Mesenchymal stem cell (in vitro differentiated cells and primary cell): Measurements from ENCODE around the gene SKAP1.
"Not testable (repeated sequence)": the region's sequence is repeated elsewhere in the genome, so short reads cannot be mapped to it uniquely, and the experiment has no call there.

ENCODE experiments used
- DNase-seq: peaks from one replicate; pipeline ENCODE4 v3.0.0-alpha.2; 2013
- H2AFZ ChIP-seq: one replicate; pipeline ENCODE4 v1.6.1; 2013; ENCODE audit warnings: low read depth, mild to moderate bottlenecking, control low read depth, inconsistent platforms, low read length, moderate library complexity
- H2AK5ac ChIP-seq: 2 replicates; pipeline ENCODE4 v1.6.1; 2013; ENCODE audit warnings: low read length, moderate library complexity, mild to moderate bottlenecking, inconsistent platforms; ENCODE audit not compliant: severe bottlenecking
- H2BK120ac ChIP-seq: one replicate; pipeline ENCODE4 v1.6.1; 2013; ENCODE audit warnings: low read depth, mild to moderate bottlenecking, inconsistent platforms, low read length, moderate library complexity
- H2BK12ac ChIP-seq, 2 experiments: one replicate each; pipeline ENCODE4 v1.6.1; 2013; ENCODE audit warnings: inconsistent platforms in 2 of 2, low read length in 2 of 2, mild to moderate bottlenecking in 2 of 2, moderate library complexity in 2 of 2, control low read depth in 1 of 2
- H2BK15ac ChIP-seq: one replicate; pipeline ENCODE4 v1.6.1; 2013; ENCODE audit warnings: mild to moderate bottlenecking, low read depth, inconsistent platforms; ENCODE audit not compliant: poor library complexity, severe bottlenecking
- H2BK5ac ChIP-seq: 2 replicates; pipeline ENCODE4 v1.6.1; 2013; ENCODE audit warnings: low read depth, mild to moderate bottlenecking, low read length, control low read depth, inconsistent platforms; ENCODE audit not compliant: poor library complexity, severe bottlenecking
- H3K14ac ChIP-seq, 2 experiments: one replicate each; pipeline ENCODE4 v1.6.1; 2013; ENCODE audit warnings: inconsistent platforms in 2 of 2, low read length in 2 of 2, control low read depth in 1 of 2, mild to moderate bottlenecking in 1 of 2, moderate library complexity in 1 of 2
- H3K18ac ChIP-seq, 2 experiments: one replicate each; pipeline ENCODE4 v1.6.1; 2013; ENCODE audit warnings: inconsistent platforms in 2 of 2, low read length in 2 of 2, control low read depth in 1 of 2, low read depth in 1 of 2, mild to moderate bottlenecking in 1 of 2
- H3K23ac ChIP-seq, 2 experiments: one replicate each; pipeline ENCODE4 v1.6.1; 2013; ENCODE audit warnings: inconsistent platforms in 2 of 2, low read length in 2 of 2, mild to moderate bottlenecking in 2 of 2, moderate library complexity in 2 of 2, control low read depth in 1 of 2
- H3K27ac ChIP-seq: 2 replicates; pipeline ENCODE4 v1.5.1; 2013; ENCODE audit warnings: mild to moderate bottlenecking, moderate library complexity, low read length, control low read depth, inconsistent platforms; ENCODE audit not compliant: poor library complexity, severe bottlenecking
- H3K27me3 ChIP-seq, 2 experiments: 2 replicates each; pipeline versions ENCODE4 v1.6.1 to v1.7.0; 2013; ENCODE audit warnings: low read length in 2 of 2, mild to moderate bottlenecking in 2 of 2, moderate library complexity in 2 of 2, control low read depth in 1 of 2, inconsistent platforms in 1 of 2; ENCODE audit not compliant: control insufficient read depth in 1 of 2, insufficient read depth in 1 of 2
- H3K36me3 ChIP-seq, 2 experiments: 2 replicates each; pipeline versions ENCODE4 v1.6.1 to v1.7.0; 2013; ENCODE audit warnings: low read length in 2 of 2, control low read depth in 1 of 2, inconsistent platforms in 1 of 2, low read depth in 1 of 2, mild to moderate bottlenecking in 1 of 2; ENCODE audit not compliant: insufficient read depth in 2 of 2, control insufficient read depth in 1 of 2
- H3K4ac ChIP-seq, 2 experiments: one replicate each; pipeline ENCODE4 v1.6.1; 2013; ENCODE audit warnings: inconsistent platforms in 2 of 2, low read length in 2 of 2, mild to moderate bottlenecking in 2 of 2, moderate library complexity in 2 of 2, control low read depth in 1 of 2, low read depth in 1 of 2
- H3K4me1 ChIP-seq: 2 replicates; pipeline ENCODE4 v1.6.1; 2013; ENCODE audit warnings: low read depth, low read length, control low read depth; ENCODE audit not compliant: control insufficient read depth, insufficient read depth
- H3K4me2 ChIP-seq: 2 replicates; pipeline ENCODE4 v1.6.1; 2013; ENCODE audit warnings: low read length, mild to moderate bottlenecking, inconsistent platforms; ENCODE audit not compliant: poor library complexity, severe bottlenecking
- H3K4me3 ChIP-seq, 2 experiments: 2 replicates each; pipeline versions ENCODE4 v1.5.1 to v1.7.0; 2013; ENCODE audit warnings: low read length in 2 of 2, mild to moderate bottlenecking in 2 of 2, control low read depth in 1 of 2, low read depth in 1 of 2; ENCODE audit not compliant: insufficient read depth in 1 of 2
- H3K79me1 ChIP-seq: replicated peaks from 2 replicates; pipeline ENCODE4 v1.6.1; 2013; ENCODE audit warnings: mild to moderate bottlenecking, control low read depth, low read length, inconsistent platforms; ENCODE audit not compliant: poor library complexity, severe bottlenecking
- H3K9ac ChIP-seq: 2 replicates; pipeline ENCODE4 v1.7.0; 2013; ENCODE audit warnings: mild to moderate bottlenecking, low read length, moderate library complexity
- H3K9me3 ChIP-seq: 2 replicates; pipeline ENCODE4 v1.7.0; 2013; ENCODE audit warnings: mild to moderate bottlenecking, low read length; ENCODE audit not compliant: control insufficient read depth
- H4K8ac ChIP-seq: one replicate; pipeline ENCODE4 v1.6.1; 2013; ENCODE audit warnings: inconsistent platforms, mild to moderate bottlenecking, low read length, moderate library complexity
- H4K91ac ChIP-seq: one replicate; pipeline ENCODE4 v1.6.1; 2013; ENCODE audit warnings: mild to moderate bottlenecking, low read length, inconsistent platforms
- WGBS: methylation state at CpG from one replicate; pipeline ENCODE4 v1.1.7; 2013; ENCODE audit warnings: mixed read lengths; 5-methylcytosine and 5-hydroxymethylcytosine counted together

The SKAP1 gene

DNA sequence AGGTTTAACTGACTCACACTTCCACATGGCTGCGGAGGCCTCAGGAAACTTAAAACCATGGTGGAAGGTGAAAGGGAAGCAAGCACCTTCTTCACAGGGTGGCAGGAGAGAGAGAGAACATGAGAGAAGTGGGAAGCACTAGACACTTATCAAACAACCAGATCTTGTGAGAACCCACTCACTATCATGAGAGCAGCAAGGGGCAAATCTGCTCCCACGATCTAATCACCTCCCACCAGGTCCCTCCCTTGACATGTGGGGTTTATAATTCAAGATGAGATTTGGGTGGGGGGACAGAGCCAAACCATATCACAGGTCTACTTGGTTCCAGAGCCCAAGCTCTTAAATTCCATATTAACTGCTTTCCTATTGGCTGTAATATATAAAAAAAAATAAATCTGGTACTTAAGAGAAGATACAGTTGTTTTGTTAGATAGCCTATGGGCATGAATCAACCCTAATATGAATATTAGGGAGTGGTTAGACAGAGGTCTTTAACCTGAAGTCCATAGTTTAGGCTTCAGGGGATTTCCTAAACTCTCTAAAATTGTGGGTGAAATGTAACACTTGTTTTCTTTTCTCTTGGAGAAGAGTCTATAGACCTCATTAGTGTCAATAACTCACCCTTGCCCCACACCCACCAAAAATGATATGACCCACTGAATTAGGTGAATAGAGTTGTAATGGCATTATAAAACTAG lies 56.7 kb downstream of the SKAP1 start:
- Histone ChIP-seq H3K18ac (no peak overlapping the region), H2BK12ac (no peak overlapping the region), H3K79me1 (no peaks in the 10 kb centered on the region), H3K9me3 (no peaks in the 10 kb centered on the region), H2AK5ac (no peak overlapping the region), H3K4ac (no peak overlapping the region), H3K4me1 (no peaks in the 10 kb centered on the region), H3K27ac (no peak overlapping the region), H4K91ac (no peak overlapping the region), H2AFZ (no peak overlapping the region), H2BK5ac (no peak overlapping the region), H3K23ac (no peak overlapping the region), H3K14ac (no peak overlapping the region), H3K4me2 (no peak overlapping the region), H3K36me3 (no peaks in the 10 kb centered on the region), H3K4me3 (no peak overlapping the region), H3K27me3 (peaks cover 9 to 29% of the 10 kb centered on the region in 2 experiments), H2BK120ac (no peak overlapping the region), H4K8ac (no peak overlapping the region), H3K9ac (no peak overlapping the region), H2BK15ac (no peak overlapping the region)
- no peak for DNase-seq
- WGBS = no CpG with 5 or more reads among the region's 2 CpGs

DNA sequence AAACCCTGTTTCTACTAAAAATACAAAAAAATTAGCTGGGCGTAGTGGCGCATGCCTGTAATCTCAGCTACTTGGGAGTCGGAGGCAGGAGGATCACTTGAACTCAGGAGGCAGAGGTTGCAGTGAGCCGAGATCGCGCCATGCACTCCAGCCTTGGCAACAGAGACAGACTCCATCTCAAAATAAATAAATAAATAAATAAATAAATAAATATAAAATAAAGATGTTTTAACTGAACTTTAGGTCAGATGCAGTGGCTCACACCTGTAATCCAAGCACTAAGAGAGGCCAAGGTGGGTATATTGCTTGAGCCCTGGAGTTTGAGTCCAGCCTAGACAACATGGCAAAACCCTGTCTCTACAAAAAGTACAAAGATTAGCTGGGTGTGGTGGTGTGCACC lies 61.0 kb downstream of the SKAP1 start:
- not testable (repeated sequence) for DNase-seq, H3K9me3 ChIP-seq, H3K23ac ChIP-seq, H3K18ac ChIP-seq, H3K9ac ChIP-seq, H3K36me3 ChIP-seq, H2BK120ac ChIP-seq, H3K4me2 ChIP-seq, H3K4ac ChIP-seq, H2BK12ac ChIP-seq, H2BK5ac ChIP-seq, H4K8ac ChIP-seq, H3K14ac ChIP-seq, H3K79me1 ChIP-seq, H2BK15ac ChIP-seq, H4K91ac ChIP-seq, H3K4me1 ChIP-seq, H3K4me3 ChIP-seq, H2AK5ac ChIP-seq, H2AFZ ChIP-seq, H3K27ac ChIP-seq
- 100% methylated on average over 3 of the region's 6 CpGs for WGBS
- peaks cover 17 to 18% of the 10 kb centered on the region in 2 experiments for H3K27me3 ChIP-seq

DNA sequence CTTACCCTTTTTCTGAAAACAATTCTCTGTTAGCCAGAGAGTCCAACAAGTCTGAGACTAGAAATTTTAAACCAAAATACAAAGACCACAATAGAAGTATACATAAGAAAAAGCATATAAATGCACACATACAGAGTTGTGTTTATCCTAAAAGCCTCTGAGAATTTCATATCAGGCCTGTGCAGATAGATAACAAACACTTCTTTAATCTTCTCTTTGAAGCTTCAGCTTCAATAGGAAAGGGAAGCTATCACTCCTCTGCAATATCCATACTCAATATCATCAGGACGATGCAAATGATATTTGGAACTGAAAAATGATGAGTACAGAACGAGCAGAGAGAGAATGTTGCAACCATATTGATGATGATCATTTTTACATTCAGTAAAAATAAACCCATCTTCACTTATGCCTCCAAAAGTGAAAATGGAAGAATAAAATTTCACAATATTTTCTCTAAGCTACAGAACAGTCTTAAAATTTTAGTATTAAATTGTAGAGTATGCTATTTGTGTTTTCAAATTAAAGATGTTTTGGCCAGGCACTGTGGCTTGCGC lies 61.6 kb downstream of the SKAP1 start:
- Histone ChIP-seq H3K14ac (no peak overlapping the region), H3K9ac (no peak overlapping the region), H2BK15ac (no peak overlapping the region), H3K18ac (no peak overlapping the region), H3K9me3 (no peaks in the 10 kb centered on the region), H2AK5ac (no peak overlapping the region), H3K23ac (no peak overlapping the region), H2AFZ (no peak overlapping the region), H2BK5ac (no peak overlapping the region), H2BK120ac (no peak overlapping the region), H3K4me3 (no peak overlapping the region), H3K79me1 (no peaks in the 10 kb centered on the region), H3K4me1 (no peaks in the 10 kb centered on the region), H3K4ac (no peak overlapping the region), H3K27ac (no peak overlapping the region), H3K27me3 (peaks cover 18 to 19% of the 10 kb centered on the region in 2 experiments), H4K8ac (no peak overlapping the region), H2BK12ac (no peak overlapping the region), H3K4me2 (no peak overlapping the region), H3K36me3 (no peaks in the 10 kb centered on the region), H4K91ac (no peak overlapping the region)
- no peak for DNase-seq
- whole genome bisulfite sequencing = 89% methylated on average over 1 of the region's 3 CpGs

DNA sequence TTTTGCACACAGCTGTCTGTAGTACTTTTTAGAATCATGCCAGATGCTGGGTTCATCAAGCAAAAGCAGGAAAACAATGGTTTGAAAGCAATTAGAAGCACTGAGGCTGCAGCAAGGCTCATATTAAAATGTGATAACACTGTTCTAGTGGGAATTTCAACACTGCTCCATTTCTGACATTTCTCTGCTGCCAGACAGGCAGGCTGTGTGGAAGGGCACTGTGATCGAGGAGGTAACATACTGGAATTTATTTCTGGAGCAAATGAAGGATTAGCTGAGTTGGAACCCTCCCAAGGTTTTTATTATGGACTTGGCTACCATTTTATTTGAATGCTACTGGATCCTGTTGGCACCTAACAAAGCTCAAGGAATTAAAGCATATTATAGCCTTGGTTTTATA lies 66.9 kb downstream of the SKAP1 start:
- Histone ChIP-seq H3K27me3 (peaks cover 12 to 13% of the 10 kb centered on the region in 2 experiments), H2BK12ac (no peak overlapping the region), H2BK120ac (no peak overlapping the region), H3K79me1 (no peaks in the 10 kb centered on the region), H3K36me3 (no peaks in the 10 kb centered on the region), H3K4ac (no peak overlapping the region), H3K23ac (no peak overlapping the region), H2BK5ac (no peak overlapping the region), H3K18ac (no peak overlapping the region), H4K91ac (no peak overlapping the region), H2BK15ac (no peak overlapping the region), H3K4me3 (no peak overlapping the region), H3K14ac (no peak overlapping the region), H4K8ac (no peak overlapping the region), H3K4me2 (no peak overlapping the region), H2AK5ac (no peak overlapping the region), H3K4me1 (no peaks in the 10 kb centered on the region), H3K9ac (no peak overlapping the region), H3K27ac (no peak overlapping the region), H2AFZ (no peak overlapping the region), H3K9me3 (no peaks in the 10 kb centered on the region)
- no peak for DNase-seq
- 78% methylated on average over 1 of the region's 1 CpG for whole genome bisulfite sequencing
